Hematopoietic multipotent progenitor cell treated with erythropoietin and hydrocortisone succinate and interleukin-3 and kit ligand, for 17 days (in vitro differentiated cells): ENCODE results near the gene EIF4G2.

Experiments
- DNase-seq: peaks from one replicate; pipeline ENCODE4 v3.0.0-alpha.2; 2015; ENCODE audit warnings: low spot score

Gene EIF4G2

DNA sequence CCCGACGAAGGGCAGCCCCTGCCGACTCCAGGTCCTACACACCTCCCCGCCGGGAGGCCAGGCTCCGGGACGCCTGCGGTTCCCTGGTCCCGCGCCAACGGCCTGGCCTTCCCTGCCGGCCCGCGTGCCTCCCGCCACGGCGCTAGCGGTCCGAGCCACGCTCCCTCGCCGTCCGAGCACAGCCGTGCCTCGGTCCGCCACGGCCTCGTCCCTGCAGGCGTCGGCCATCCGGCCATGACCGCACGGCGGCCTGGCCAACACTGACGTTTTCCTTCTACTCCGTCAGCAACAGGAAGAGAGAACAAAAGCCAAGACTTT, 532 bp downstream of the EIF4G2 start:
- DNase-seq, result no peak

DNA sequence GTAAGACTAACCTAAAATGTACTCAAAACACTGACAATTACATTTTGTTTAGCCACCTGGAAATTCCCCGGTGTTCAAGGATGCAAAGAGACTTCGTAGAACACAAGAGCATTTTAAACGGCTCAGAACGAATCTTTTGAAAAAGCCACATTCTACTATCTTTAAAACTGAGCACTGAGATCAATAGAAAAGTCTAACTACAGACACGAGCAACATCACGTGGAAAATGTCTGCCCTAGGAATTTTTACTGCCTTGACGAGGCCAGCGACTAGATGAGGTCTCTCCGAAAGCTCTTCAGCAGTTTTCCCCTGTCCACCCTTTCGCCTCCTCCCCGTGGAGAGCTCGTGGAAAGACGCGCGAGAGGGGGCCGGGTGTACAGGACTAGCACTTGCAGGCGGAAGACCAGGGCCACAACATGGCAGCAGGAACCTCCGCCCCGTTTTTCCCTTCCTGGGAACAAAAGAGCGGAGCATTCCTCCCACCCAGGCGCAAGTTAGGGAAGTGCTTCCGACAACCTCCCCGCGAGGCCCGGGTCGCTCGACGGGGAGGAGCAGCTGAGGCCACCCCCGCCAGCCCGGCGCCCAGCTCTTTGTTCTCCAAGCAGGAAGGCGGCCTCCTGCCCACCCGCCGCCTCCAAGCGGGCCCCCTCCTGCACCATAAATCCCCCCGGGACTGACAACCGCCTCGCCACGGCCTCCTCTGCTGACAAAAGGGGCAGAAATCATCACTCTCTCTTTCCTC, 1.1 kb downstream of the EIF4G2 start:
- DNase-seq, result peak; percentile 68

DNA sequence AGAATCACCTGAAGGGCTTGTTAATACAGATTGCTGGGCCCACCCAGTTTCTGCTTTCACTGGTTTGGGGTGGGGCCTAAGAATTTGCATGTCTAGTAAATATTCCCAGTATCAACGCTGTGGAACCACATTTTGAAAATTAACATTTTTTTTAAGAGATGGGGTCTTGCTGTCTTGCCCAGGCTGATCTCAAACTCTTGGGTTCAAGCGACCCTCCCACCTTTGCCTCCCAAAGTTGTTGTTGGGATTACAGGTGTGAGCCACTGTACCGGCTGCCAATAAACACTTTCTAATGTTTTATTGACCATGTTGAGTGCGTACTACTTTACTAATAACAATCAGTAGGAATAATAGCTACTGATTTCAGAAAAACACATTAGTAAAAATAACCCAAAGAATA, 2.5 kb downstream of the EIF4G2 start:
- DNase-seq, result no peak

DNA sequence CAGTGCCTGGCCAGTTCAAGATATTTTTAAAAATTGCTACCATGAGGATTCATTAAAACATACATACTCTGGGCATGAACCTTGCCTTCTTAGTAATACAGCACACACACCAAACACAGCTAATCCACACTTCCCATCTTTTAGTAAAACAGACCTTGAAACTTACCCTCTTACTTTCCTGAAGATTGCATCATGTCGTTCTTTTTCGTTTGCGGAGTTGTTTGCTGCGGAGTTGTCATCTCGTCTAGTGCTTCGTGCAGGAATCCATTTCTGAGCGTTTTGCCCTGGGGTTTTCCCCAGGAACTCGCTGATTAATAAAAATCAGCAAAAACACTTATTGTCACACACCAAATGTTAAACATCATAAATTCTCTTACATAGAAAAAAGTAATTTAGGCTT, 3.0 kb downstream of the EIF4G2 start:
- DNase-seq, result no peak

DNA sequence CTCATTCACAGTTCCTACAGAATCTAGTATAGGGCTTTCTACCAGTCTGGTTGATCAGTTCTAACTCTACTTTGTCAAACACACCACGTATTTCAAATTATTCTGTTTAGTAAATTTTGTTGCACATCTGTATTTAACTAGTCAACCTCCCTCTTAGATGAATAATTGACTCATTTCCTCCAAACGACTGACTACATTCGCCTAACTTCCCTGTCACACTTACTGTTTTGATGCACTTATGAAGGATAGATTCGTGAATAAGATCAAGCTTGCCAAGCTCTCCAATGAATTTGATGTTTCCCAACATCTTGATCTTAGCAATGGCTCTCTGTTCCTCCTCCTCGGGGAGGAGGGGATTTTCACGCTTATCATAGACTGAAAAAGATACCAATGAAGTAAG, 5.0 kb downstream of the EIF4G2 start:
- DNase-seq, result no peak

DNA sequence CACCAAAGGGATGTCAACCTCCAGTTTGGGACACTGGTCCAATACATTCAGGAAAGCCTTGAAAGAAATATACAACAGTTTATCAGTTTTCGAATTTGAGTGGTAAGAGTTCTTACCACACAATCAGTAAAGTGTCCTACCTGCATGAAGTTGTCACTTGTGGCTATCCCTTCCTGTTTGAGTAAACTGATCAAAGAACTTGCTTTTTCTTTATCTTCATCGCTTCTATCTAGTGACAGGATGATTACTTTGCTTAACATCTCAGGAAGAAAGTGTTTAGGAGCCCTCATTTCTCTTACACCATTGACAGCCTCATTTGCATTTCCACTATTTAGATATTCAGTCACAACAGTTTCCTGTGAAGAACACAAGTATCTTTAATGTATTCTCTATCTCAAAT, 8.4 kb downstream of the EIF4G2 start:
- DNase-seq, result no peak

DNA sequence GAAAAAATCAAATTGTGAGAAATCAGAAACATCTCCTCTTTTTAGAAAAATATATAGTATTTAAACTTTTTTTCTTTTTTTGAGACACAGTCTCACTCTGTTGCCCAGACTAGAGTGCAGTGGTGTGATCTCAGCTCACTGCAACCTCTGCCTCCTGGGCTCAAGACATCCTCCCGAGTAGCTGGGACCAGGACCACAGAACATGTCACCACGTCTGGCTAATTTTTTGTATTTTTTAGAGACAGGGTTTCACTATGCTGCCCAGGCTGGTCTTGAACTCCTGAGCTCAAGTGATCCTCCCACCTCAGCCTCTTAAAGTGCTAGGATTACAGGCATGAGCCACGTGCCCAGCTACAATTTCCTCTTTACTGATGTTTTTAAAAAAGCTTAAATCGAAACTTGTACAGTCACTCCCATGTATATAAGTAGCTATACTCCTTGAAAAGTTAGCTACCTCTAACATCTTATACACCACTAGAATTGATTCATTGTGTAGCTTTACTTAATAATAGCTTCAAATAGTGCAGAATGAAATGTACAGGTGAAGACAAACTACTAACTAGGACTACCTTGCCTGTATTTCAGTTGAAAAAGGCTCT, 10.3 kb downstream of the EIF4G2 start:
- DNase-seq, result no peak

DNA sequence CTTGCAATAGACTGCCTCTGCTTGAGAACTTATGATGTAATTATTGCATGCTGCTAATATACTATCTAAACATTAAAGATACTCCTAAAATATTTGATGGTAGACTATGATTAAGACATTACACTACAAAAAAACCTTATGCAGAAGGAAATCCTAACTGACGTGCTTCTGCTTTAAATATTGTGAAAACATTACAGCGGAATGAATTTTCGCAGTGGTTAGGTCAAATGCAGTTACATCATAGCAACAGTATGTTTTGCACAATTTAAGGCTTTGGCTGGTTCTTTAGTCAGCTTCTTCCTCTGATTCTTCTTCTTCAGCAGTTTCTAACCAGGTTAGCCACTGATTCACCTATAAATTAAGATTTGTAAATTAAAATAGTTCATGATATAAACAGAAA, 11.2 kb downstream of the EIF4G2 start:
- no peak for DNase-seq

DNA sequence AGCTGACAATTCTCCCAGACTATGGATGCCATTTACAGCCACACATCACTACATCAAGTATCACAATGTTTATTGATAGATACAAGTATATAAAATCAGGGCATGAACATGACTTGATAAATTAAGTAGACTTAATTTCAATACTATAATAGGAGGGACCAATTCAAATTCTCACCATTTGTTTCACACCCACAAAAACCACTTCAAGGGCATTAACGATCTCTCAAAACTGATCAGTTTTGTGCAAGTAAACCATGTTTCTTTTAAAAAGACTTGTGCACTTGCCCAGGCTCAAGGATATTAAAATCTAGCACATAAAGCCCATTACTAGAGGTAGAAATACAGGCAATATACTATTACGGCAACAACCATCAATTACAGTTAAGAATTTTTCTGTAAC, 11.7 kb downstream of the EIF4G2 start:
- DNase-seq, result no peak

DNA sequence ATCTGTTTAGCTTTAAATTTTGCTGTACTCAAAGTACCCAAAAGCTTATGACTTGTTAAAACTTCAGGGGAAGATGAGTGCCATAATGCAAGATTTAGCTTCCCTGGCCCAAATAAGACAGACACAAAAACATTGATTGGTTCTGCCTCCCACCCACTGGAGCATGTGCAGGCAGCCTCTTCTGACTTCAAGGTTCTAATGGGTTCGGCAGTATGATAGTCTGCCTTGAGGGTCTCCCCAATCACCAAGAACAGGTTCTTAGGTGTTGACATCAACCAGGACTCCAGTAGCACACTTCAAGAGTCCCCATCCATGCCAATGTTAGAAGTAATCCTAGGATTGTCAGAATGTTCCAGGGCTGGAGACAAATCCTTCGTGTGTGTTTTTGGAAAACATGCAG, 12.5 kb downstream of the EIF4G2 start:
- no peak for DNase-seq

DNA sequence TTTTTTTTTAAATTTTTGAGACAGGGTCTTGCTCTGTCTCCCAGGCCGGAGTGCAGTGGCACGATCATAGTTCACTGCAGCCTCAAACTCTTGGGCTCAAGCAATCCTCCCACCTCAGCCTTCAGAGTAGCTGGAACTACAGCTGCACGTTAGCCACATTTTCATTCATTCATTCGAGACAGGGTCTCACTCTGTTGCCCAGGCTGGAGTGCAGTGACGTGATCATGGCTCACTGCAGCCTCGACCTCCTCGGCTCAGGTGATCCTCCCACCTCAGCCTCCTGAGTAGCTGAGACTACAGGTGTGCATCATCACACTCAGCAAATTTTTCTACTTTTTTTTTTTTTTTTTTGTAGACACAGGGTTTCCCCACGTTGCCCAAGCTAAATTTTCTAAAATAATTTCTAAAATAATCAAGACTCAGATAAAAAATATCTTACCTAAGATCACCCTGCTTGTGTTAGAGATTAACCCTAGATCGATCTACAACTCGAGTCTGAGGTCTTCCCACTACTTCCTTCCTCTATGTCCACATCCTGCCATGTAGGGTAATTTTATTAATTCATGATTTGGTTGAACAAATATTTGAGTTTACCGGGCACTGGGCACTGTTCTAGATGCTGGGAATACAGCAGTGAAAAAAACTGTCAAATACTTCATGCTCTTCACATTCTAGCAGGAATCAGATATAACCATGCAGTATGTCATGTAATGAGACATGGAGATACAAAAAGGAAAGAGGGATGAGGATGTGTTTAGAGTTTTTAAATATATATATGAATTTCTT, 15.1 kb downstream of the EIF4G2 start:
- no peak for DNase-seq

DNA sequence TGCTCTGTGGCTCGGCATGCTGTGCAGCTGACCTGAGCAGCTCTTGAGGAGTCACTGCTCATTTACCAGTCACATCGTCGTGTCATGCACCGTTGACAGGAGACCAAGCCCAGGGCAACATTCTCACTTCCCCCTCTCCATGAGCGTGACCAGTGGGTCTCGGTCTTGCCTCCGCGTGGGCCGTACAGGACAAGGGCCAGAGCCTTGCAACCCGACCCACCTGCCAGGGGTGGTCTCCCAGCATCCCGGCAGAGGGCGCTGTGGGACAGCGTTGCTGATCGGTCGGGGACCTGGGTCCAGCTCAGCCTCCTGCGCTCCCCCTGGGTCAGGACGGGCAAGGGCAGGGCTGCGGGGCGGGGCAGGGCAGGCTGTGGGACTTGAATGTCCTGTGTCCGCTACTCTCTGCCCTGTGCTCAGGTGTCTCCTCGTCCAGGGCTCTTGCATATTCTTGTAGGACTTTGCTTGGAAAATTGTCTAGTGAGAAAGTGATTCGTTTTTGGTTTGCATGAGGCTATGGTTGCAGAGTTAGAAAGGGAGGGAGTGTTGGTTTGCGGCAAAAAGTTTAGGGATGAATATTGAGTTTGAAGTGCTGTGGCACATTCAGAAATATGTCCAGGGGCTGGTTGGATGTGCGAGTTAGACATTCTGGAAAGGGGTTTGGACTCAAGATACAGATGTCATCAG, 16.2 kb downstream of the EIF4G2 start:
- DNase-seq, result peak; percentile 89

DNA sequence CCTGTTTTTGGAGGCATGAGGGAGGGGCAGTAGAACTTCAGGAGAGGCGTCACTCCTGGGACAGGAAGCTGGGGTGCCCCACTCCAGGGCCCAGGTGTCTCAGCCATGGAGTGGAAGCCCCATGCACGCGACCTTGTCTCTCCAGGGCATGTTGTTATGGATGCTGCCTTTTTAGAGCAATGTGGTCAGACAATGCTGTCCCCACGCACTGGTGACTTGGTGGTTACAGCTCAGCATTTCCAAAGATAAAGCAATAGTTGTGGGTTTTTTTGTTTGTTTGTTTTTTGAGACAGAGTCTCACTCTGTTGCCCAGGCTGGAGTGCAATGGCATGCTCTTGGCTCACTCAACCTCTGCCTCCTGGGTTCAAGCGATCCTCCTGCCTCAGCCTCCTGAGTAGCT, 22.3 kb downstream of the EIF4G2 start:
- no peak for DNase-seq

DNA sequence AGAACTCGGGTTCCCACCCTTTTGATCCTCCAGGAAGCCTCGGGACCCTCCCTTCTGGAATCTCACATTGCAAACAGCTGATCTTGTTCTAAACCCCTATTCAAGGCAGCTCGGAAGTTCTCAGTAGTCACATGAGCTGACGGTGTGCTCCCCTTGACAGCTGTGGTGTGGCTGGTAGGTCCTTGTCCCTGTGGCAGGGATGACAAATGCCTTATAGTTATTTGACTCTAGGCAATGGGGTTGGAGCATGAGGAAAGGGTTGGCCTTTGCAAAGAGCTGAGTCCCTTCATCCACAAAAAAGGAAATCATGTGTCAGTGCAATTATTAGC, 23.6 kb downstream of the EIF4G2 start:
- DNase-seq, result no peak

DNA sequence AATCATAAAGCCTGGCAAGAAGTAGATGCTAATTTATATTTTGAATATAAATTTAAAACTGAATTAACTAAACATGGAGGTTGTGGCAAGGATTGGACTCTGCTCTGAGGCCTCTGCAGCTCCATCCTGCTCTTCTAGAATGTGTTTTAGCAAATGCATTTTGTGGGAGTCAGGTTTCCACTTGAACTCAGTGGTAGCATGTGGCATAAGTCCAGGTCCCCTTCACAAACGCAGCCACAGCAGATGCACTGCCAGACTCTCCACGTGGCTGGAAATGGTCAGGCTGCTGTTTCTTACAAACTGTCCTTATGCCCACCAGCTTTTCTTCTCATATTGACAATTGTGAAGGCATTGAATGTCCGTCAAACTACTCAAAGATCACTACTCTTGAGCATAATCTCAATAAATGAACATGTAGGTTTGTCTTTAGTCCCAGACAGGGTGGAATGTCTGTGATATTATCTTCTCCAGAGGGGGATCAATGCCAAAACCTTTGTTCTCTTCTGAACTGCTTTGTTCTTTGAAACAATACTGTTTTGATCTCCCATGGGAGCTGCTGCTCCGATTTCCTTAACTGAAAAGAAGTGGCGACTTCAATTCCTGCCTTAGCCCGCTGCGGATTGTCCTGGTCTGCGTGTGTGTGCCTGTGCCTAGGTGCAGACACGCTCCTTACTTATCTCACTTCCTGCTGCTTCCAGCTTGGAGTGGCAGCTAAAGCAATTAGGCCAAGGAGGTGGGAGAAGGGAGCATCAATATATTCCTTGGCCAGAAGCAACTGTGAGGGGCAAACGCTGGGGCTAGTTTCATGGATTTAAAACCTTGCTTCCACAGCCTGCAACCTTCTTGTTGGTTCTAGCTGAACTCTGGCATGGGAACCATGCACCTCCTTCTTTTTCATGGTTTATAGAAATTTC, 24.2 kb downstream of the EIF4G2 start:
- DNase-seq, result no peak

DNA sequence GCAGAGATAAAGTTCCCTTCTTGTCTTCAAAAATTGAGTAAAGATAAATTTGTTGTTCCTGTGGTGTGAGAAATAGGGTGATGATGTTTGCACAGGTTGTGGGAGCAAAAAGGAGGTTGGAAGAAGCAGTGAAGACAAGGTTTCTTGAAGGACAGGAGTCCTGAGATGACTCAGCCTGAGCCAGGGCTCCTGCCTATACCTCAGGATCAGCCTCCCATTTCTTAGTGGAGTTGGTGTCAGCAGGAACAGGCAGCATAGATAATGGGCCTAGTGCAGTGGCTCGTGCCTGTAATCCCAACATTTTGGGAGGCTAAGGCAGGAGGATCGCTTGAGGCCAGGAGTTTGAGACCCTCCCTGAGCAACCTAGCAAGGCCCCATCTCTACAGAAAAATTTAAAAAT, 28.7 kb downstream of the EIF4G2 start:
- DNase-seq, result no peak

DNA sequence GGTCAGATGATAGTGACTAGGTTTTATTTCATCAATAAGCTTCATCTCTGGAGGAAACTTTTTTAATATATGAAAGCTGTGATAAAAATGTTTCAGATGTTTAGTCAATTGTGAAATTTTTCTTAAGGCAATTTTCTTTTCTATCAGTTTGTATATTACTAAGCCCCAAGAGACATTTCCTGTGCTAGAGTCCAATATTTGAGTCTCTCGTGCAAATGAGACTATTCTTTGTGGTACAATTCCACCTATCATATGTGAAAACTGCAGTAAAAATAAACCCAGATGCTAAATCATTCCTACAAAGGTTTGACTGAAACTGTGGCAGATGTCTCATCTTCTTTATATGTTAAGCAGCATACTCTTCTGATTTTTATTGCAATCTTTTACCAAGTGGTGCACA, 29.6 kb downstream of the EIF4G2 start:
- no peak for DNase-seq

DNA sequence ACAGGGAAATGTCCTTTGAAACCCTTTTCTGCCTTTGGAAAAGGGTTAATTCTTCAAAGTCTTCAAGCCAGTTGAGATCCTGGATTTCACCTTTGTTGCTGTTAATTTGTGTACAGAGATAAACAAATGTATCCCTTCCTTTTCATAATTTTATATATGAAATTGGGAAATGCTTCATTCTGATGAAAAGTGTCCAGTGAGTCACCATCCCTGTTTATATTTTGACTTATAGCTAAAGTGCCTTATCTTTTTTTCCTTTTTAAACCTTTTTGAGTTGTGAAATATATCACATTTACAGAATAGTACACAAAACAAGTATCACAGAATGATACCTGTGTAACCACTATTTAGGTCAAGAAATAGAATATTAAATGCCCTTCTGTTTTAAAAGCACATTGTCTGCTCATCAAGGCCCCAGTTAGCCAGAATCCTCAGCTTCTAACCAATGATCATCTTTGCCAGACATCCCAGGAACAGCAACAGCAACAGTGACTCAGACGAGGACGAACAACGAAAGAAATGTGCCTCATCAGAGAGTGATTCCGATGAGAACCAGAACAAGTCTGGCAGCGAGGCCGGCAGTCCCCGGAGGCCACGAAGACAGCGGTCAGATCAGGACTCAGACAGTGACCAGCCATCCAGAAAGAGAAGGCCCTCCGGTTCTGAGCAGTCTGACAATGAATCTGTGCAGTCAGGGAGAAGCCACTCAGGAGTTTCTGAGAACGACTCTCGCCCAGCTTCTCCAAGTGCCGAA, 30.3 kb downstream of the EIF4G2 start:
- no peak for DNase-seq

DNA sequence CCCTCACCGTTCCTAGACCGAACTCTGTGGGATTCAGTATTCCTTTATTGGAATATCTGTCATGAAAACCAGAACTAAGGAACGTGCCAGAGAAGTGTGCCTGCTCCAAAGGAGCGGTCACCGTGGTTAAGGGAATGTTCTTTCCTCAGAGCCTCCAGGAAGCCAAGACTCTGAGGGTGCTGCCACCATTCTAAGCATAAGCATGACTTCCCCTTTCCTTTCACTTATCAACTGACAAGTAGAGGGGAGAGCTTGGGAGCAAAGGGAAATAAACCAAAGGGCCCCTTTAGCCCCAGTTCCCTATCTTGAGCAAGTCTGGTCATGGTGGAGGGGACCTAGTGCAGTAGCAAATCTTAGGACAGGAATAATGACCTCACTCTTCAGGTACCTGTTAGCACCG, 30.9 kb downstream of the EIF4G2 start:
- DNase-seq, result no peak

DNA sequence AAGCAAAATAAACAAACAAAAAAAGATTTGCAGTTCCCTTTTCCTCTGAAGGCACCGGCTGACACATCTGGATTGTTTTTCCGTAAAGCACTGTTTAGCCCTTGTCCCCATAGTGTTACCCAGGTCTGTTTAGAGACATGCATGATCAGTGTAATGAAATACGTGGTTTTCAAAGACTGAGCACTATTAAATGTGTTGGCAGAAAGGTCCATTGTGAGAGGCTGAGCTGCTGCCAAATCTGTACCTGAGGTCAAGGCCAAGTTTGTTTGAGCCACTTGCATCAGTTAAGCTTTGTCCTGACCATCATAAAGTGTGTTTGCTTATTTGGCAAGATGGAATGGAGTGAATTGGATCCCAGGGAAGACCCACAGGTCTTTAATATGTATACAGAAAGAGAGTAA, 31.3 kb downstream of the EIF4G2 start:
- DNase-seq, result no peak

DNA sequence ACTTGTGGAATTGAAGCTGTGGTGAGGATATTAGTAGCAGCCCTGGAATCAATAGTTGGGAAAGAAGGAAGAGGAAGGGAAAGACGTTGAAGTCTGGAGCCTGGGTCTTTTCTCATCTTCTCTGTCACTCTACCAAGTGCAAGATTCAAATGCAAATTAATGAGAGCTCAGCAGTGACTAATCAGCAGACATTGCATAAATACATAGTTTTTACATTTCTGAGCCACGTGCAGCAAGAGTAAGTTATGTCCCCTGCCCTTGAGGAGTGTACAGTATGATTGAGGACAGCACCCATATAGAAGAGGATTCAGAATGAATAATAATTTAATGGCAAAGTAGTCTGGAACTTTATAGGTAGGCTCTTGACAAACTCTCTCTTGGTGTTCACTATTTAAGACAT, 33.9 kb downstream of the EIF4G2 start:
- no peak for DNase-seq
